H1 (cell line): Measurements from ENCODE around the gene COBLL1. TPM values are rescaled to one million over a fixed set of nuclear protein-coding genes. Genes with fewer than 3 reads are reported as not detected.

Experiments used
- BACH1 ChIP-seq: IDR thresholded peaks from 2 replicates; pipeline ENCODE4 v1.6.1; 2012; ENCODE audit warnings: low read length, improper control_type of control experiment
- CHD2 ChIP-seq: IDR thresholded peaks from 2 replicates; pipeline ENCODE4 v1.6.1; 2012; ENCODE audit warnings: low read length, improper control_type of control experiment
- CHD7 ChIP-seq: fragments of 300-600 bp; sonication (generic); IDR thresholded peaks from 2 replicates; pipeline ENCODE4 v1.7.1; 2012; ENCODE audit warnings: low read length, moderate library complexity, mild to moderate bottlenecking, inconsistent platforms; ENCODE audit not compliant: insufficient replicate concordance
- GABPA ChIP-seq: IDR thresholded peaks from 2 replicates; pipeline ENCODE4 v1.6.1; 2011; ENCODE audit warnings: mild to moderate bottlenecking, low read length, moderate library complexity, borderline replicate concordance; ENCODE audit not compliant: insufficient read depth
- JUND ChIP-seq: IDR thresholded peaks from 2 replicates; pipeline ENCODE4 v1.6.1; 2011; ENCODE audit warnings: mild to moderate bottlenecking, improper control_type of control experiment, low read length
- MAFK ChIP-seq: IDR thresholded peaks from 2 replicates; pipeline ENCODE4 v1.6.1; 2012; ENCODE audit warnings: low read depth, mild to moderate bottlenecking, improper control_type of control experiment, low read length
- MAX ChIP-seq: IDR thresholded peaks from 2 replicates; pipeline ENCODE4 v1.6.1; 2012; ENCODE audit warnings: inconsistent platforms
- SP1 ChIP-seq: IDR thresholded peaks from 2 replicates; pipeline ENCODE4 v1.6.1; 2011; ENCODE audit warnings: low read depth, low read length
- TEAD4 ChIP-seq: IDR thresholded peaks from 2 replicates; pipeline ENCODE4 v1.6.1; 2012; ENCODE audit warnings: low read depth, low read length, inconsistent platforms, mixed read lengths
- YY1 ChIP-seq: IDR thresholded peaks from 2 replicates; pipeline ENCODE4 v1.6.1; 2011; ENCODE audit warnings: low read depth, mild to moderate bottlenecking, low read length
- polyA plus RNA-seq, 7 experiments: library from polyadenylated mRNA; depleted of rRNA in 3 of 7; stranded (reverse) in 5 of 7; unstranded in 2 of 7; fragments of >200 nt in 5 of 7; fragments of 200-250 nt in 2 of 7; gene quantifications; 1 replicate in 5 of 7; 2 replicates in 1 of 7; 4 replicates in 1 of 7; pipeline versions ENCODE4 v1.2.1 to v1.2.3, GENCODE V29; 2011 to 2013; ENCODE audit warnings: missing spikeins in 2 of 7, mixed read lengths in 2 of 7
- total RNA-seq: library from RNA; stranded (reverse); fragmentation: NEBNext Ultra II Directional; extraction: Animal tissue kit (Norgen Biotek cat#: 25700); gene quantifications from 2 replicates; pipeline ENCODE4 v1.2.1, GENCODE V29; 2021

The COBLL1 gene
- total and polyA plus RNA-seq, 2 of the 8 experiments (the other 6 are each of a cell fraction or from before 2014, with no cell fraction given) = 2.2 to 6.2 TPM

- no peak for TF ChIP-seq CHD7
- TF ChIP-seq YY1 = 0 out of 2 replicates have a peak, but pooled peaks have one; percentile 32
- peak; percentile 54; the same call in 1 of the 2 replicates for TF ChIP-seq CHD2
- no peak for TF ChIP-seq MAFK
- TF ChIP-seq GABPA = no peak
- TF ChIP-seq TEAD4 = peak; percentile 93
- peak; percentile 36; the same call in 1 of the 2 replicates for TF ChIP-seq JUND
- no peak for TF ChIP-seq SP1
- peak; percentile 54; the same call in 1 of the 2 replicates for TF ChIP-seq BACH1
- peak; percentile 44; the same call in 1 of the 2 replicates for TF ChIP-seq MAX
These were observed at the start of gene COBLL1 (continued) for GRCh38 chr2:164841719-164842623.
